SH-SY5Y (cell line): Measurements from ENCODE around the gene TBCA.

ENCODE experiments used
- GATA2 ChIP-seq: IDR thresholded peaks from 2 replicates; pipeline ENCODE4 v1.6.1; 2011; ENCODE audit warnings: mild to moderate bottlenecking, low read depth, low read length
- GATA3 ChIP-seq: IDR thresholded peaks from 2 replicates; pipeline ENCODE4 v1.6.1; 2011; ENCODE audit warnings: low read depth, mild to moderate bottlenecking, low read length, moderate library complexity

TBCA gene

GRCh38 chr5:77748160-77748559, 28.0 kb downstream of the TBCA start:
- TF ChIP-seq GATA3 (no peak), GATA2 (no peak)

DNA sequence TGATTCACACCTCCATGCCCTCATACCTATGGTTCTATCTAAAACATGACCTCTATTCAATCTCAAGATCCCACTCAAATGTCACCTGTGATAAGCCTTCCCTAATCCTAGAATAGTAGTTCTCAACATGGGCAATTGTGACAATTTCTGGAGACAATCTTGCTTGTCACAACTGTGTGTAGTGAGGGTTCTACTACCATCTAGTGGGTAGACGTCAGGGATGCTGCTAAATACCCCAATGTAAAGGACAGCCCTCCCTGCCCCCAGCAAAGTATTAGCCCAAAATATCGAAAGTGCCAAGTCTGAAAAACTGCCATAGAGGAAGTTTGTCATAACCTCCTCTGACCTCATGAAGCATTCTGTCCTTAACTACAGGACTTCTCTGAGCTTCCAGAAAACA, 32.0 kb downstream of the TBCA start:
- TF ChIP-seq GATA2 (no peak), GATA3 (no peak)

DNA sequence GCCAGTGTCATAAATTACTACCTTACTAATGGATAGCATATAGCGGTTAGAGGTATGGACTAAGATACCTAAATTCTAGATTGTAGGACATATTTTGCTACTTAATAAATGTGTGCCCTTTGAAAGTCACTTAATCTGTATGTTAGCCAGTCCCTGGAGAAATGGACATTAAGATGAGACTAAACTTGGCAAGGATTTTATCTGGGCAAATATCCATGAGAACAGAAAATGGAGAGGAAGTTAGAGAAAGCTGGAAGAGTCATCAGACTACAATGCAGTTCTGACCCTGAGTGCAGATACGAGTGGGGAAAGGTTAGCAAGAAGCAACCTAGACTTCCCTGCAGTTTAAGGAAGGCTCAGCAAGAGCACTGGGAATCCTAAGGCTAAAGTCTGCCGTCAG, 33.0 kb downstream of the TBCA start:
- TF ChIP-seq GATA3: no peak
- TF ChIP-seq GATA2: no peak

- TF ChIP-seq GATA3: no peak
Measured at GRCh38 chr5:77741608-77742007, 34.5 kb downstream of the TBCA start.

- no peak for TF ChIP-seq GATA3
- no peak for TF ChIP-seq GATA2
Measured at GRCh38 chr5:77734885-77735284, 41.3 kb downstream of the TBCA start.

GRCh38 chr5:77733130-77733529, 43.0 kb downstream of the TBCA start:
- TF ChIP-seq GATA2 (no peak), GATA3 (no peak)

DNA sequence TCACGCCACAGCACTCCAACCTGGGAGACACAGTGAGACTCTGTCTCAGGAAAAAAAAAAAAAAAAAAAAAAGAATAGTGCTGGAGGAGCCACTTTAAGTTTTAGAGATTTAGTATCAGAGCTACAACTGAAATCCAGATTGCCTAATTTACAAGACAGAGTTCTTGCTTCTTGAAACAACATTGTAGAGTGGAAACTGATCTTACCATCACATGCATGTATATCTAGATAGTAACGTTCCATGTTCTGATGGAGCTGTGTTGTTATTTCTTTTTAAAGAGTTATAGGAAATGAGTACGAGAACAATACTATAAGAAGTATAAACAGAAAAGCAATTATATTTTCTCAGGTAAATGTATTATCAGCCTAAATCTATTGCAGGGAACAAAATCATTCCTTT, 48.9 kb downstream of the TBCA start:
- TF ChIP-seq GATA3 (no peak), GATA2 (no peak)

GRCh38 chr5:77725616-77726015, 50.5 kb downstream of the TBCA start:
- TF ChIP-seq GATA2 (no peak), GATA3 (no peak)

GRCh38 chr5:77724934-77725333, 51.2 kb downstream of the TBCA start:
- no peak for TF ChIP-seq GATA3
- TF ChIP-seq GATA2: no peak

- TF ChIP-seq GATA2: no peak
- no peak for TF ChIP-seq GATA3
Measured at GRCh38 chr5:77719666-77720363, 56.3 kb downstream of the TBCA start.

GRCh38 chr5:77718934-77719610, 57.1 kb downstream of the TBCA start:
- TF ChIP-seq GATA3: no peak
- TF ChIP-seq GATA2: no peak

- TF ChIP-seq GATA3: no peak
- no peak for TF ChIP-seq GATA2
Measured at GRCh38 chr5:77709993-77710685, 66.0 kb downstream of the TBCA start.

DNA sequence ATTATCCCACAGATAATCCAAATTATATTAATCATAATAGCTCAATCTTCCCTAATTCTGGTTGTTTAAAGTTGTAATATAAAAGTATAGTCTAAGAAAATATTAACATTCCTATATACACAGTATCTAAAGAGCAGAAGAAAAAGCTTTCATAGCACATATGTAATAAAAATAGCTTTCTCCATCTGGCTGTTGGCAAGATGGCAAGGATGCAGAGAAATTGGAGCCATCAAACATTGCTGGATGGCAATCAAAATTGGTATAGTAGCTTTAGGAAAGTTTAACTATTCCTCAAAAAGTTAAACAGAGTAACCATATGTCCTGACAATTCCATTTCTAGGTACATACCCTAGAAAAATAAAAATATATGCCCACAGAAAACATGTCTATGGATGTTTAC, 66.8 kb downstream of the TBCA start:
- TF ChIP-seq GATA2 (no peak), GATA3 (no peak)

DNA sequence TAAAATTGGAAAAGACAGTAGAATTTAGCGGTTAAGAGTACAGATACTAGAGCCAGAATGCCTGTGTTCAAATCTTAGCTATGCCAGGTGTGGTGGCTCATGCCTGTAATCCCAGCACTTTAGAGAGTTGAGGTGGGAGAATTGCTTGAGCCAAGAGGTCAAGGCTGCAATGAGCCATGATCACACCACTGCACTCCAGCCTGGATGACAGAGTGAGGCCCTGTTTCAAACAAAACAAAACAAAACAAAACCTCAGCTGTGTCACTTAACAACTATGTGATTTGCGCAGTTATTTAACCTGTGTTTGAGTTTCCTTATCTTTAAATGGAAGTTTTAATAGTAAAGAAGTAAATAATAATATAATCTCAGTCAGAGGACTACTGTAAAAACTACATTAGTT, 68.3 kb downstream of the TBCA start:
- TF ChIP-seq GATA3 (no peak), GATA2 (no peak)

DNA sequence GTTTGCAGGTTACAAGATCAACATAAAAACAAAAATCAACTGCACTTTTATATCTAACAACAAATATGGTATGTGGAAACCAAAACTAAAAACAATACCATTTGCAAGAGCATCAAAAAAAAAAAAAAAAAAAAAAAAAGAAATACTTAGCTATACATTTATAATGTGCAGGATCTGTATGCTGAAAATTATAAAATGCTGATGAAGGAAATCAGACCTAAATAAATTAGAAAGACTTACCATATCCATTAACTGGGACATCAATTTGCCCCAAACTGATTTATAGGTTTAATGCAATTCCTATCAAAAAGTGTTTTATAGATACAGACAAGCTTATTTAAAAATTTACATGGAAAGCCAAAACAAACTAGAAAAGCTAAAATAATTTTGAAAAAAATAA, 77.2 kb downstream of the TBCA start:
- TF ChIP-seq GATA2 (no peak), GATA3 (no peak)
